ENCODE results near the gene MEMO1.
"Not testable (repeated sequence)": the region's sequence is repeated elsewhere in the genome, so short reads cannot be mapped to it uniquely, and the experiment has no call there.

MEMO1 gene

GRCh38 chr2:32010670-32011484 lies at the start of gene MEMO1:
Gene MEMO1 (minus strand): TSS chr2:32011008. CDS start chr2:32010247, 761 bp downstream.
- peak; percentile 96 for DNase-seq

- no peak for DNase-seq
These were observed 49.5 kb upstream of the MEMO1 start for GRCh38 chr2:32060266-32060665.

GRCh38 chr2:32058130-32058529 lies 47.3 kb upstream of the MEMO1 start:
- no peak for DNase-seq

GRCh38 chr2:32054583-32054982 lies 43.8 kb upstream of the MEMO1 start:
- not testable (repeated sequence) for DNase-seq

- DNase-seq: no peak
These were observed 41.1 kb upstream of the MEMO1 start for GRCh38 chr2:32051836-32052439.

- no peak for DNase-seq
These were observed 32.8 kb upstream of the MEMO1 start for GRCh38 chr2:32043561-32043960.

GRCh38 chr2:32039447-32040219 lies 28.8 kb upstream of the MEMO1 start, which contains the start of gene DPY30:
Gene DPY30 (minus strand): TSS chr2:32039805. CDS start chr2:32039456, 349 bp downstream.
- DNase-seq: peak; percentile 94

GRCh38 chr2:32034198-32034887 lies 23.5 kb upstream of the MEMO1 start:
- not testable (repeated sequence) for DNase-seq

- DNase-seq: not testable (repeated sequence)
These were observed 8.1 kb upstream of the MEMO1 start for GRCh38 chr2:32018789-32019482.

GRCh38 chr2:32012872-32013271 lies 2.1 kb upstream of the MEMO1 start:
- DNase-seq: no peak

GRCh38 chr2:32011485-32011960 lies 715 bp upstream of the MEMO1 start:
- no peak for DNase-seq

GRCh38 chr2:32010280-32010669 lies 533 bp downstream of the MEMO1 start:
- DNase-seq: not testable (repeated sequence)

GRCh38 chr2:32009516-32010256 lies 1.1 kb downstream of the MEMO1 start:
- peak; percentile 54 for DNase-seq

- DNase-seq: no peak
These were observed 1.8 kb downstream of the MEMO1 start for GRCh38 chr2:32008805-32009515.

GRCh38 chr2:32007121-32007391 lies 3.8 kb downstream of the MEMO1 start:
- DNase-seq: no peak

GRCh38 chr2:32005371-32005976 lies 5.3 kb downstream of the MEMO1 start:
- DNase-seq: no peak

- no peak for DNase-seq
These were observed 7.0 kb downstream of the MEMO1 start for GRCh38 chr2:32003791-32004190.

GRCh38 chr2:32002406-32002805 lies 8.4 kb downstream of the MEMO1 start:
- no peak for DNase-seq

- no peak for DNase-seq
These were observed 11.4 kb downstream of the MEMO1 start for GRCh38 chr2:31999438-31999837.

GRCh38 chr2:31998731-31999383 lies 12.0 kb downstream of the MEMO1 start:
- DNase-seq: no peak

Measured in left hindlimb (tissue), 1 donor.